ENCODE measurements around the gene EML6. TPM values are rescaled to one million over a fixed set of nuclear protein-coding genes. Genes with fewer than 3 reads are reported as not detected.

Gene EML6
- polyA plus RNA-seq, 1 donor (not counting 4 experiments of a cell fraction or from before 2014, with no cell fraction given), result 0.96 TPM

DNA sequence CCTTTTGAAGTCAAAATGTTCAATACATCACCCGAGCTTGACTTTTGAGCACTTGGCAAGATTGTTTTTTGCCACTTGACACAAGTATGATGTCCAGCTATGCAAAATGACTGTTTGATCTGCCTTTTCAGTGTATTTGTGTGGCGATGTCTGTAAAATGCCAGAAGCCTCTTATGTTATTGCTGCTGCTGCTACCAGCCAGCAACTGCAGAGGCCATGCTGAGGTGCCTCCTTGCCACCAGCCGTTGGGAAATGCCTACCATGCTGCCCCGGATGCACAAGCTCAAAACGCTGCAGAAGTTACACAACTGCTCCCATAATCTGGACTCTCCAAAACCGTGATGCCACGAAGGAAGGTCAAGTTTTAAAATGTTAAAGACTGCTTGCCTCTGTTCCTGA lies 246.5 kb downstream of the EML6 start:
- dilution Hi-C loops (cut with MboI; ENCODE audit: extremely low pct_ligation_motif_present, low sequenced_read_pairs), result no loop called here
- H3K9me3 ChIP-seq (ENCODE audit: control insufficient read depth, low read depth, low read length), result no peaks in the 10 kb centered on the region
- no peak overlapping the region for H3K4me3 ChIP-seq (ENCODE audit: control insufficient read depth in 2 of 3, extremely low read depth in 1 of 3, insufficient read depth in 2 of 3, low read depth in 1 of 3, low read length in 3 of 3)
- TF ChIP-seq, protein P1, sequence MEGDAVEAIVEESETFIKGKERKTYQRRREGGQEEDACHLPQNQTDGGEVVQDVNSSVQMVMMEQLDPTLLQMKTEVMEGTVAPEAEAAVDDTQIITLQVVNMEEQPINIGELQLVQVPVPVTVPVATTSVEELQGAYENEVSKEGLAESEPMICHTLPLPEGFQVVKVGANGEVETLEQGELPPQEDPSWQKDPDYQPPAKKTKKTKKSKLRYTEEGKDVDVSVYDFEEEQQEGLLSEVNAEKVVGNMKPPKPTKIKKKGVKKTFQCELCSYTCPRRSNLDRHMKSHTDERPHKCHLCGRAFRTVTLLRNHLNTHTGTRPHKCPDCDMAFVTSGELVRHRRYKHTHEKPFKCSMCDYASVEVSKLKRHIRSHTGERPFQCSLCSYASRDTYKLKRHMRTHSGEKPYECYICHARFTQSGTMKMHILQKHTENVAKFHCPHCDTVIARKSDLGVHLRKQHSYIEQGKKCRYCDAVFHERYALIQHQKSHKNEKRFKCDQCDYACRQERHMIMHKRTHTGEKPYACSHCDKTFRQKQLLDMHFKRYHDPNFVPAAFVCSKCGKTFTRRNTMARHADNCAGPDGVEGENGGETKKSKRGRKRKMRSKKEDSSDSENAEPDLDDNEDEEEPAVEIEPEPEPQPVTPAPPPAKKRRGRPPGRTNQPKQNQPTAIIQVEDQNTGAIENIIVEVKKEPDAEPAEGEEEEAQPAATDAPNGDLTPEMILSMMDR (optimal IDR thresholded peaks at IDR 0.05 in 1 of 3, IDR thresholded peaks at IDR 0.05 in 1 of 3, conservative IDR thresholded peaks at IDR 0.05 in 1 of 3; ENCODE audit: extremely low read depth in 1 of 3, insufficient read depth in 2 of 3, low read length in 3 of 3), result no peak
- TF ChIP-seq EZH2 (IDR thresholded peaks at IDR 0.05; ENCODE audit: low read length), result no peak
- H3K27me3 ChIP-seq (ENCODE audit: control insufficient read depth, extremely low read depth, insufficient read depth, low read length), result no peaks in the 10 kb centered on the region
- H4K20me1 ChIP-seq (ENCODE audit: control insufficient read depth, extremely low read depth, insufficient read depth, low read length), result no peaks in the 10 kb centered on the region
- no peaks in the 10 kb centered on the region for H3K9me1 ChIP-seq (ENCODE audit: control insufficient read depth, extremely low read depth, insufficient read depth, low read length)
- peaks cover 20% of the 10 kb centered on the region for H3K4me1 ChIP-seq (ENCODE audit: control insufficient read depth, extremely low read depth, insufficient read depth, low read length)
- peaks cover 14 to 21% of the 10 kb centered on the region in 2 experiments for H3K36me3 ChIP-seq (ENCODE audit: control insufficient read depth in 2 of 2, extremely low read depth in 1 of 2, insufficient read depth in 2 of 2, low read length in 2 of 2)
- DNase-seq (ENCODE audit: low read depth, low spot score) (no peak), FAIRE-seq (no peak)
- H3K27ac ChIP-seq (ENCODE audit: control insufficient read depth, insufficient read depth, low read length), result no peak overlapping the region
- peaks cover 20% of the 10 kb centered on the region for H3K79me2 ChIP-seq (ENCODE audit: control insufficient read depth, insufficient read depth, low read length)
- H3K4me2 ChIP-seq (ENCODE audit: control insufficient read depth, extremely low read depth, insufficient read depth, low read depth, low read length), result no peak overlapping the region
- no peak overlapping the region for H3K9ac ChIP-seq (ENCODE audit: control insufficient read depth, extremely low read depth, insufficient read depth, low read length)
- no peak overlapping the region for H2AFZ ChIP-seq (ENCODE audit: control insufficient read depth, low read length)

DNA sequence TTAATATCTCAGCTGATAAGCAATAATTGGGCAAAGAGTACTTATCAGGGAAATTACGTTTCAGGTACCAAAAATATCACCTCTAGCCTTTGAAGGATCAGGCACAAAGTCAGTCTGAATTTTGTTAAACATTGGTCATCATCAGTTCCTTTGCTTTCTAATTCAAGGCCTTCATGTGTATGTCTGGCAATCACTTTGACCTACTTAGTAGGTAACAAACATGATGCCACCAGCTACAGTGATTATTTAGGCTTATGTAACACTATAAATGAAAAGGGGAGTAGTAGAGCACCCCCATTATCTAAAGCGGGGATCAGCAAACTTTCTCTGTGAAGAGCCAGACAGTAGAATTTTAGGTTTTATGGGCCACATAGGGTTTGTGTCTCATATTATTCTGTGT lies 251.7 kb downstream of the EML6 start:
- no peaks in the 10 kb centered on the region for H3K9me3 ChIP-seq (ENCODE audit: control insufficient read depth, low read depth, low read length)
- DNase-seq (ENCODE audit: low read depth, low spot score) (no peak), FAIRE-seq (no peak)
- peaks cover 72% of the 10 kb centered on the region for H3K79me2 ChIP-seq (ENCODE audit: control insufficient read depth, insufficient read depth, low read length)
- no peak overlapping the region for H3K9ac ChIP-seq (ENCODE audit: control insufficient read depth, extremely low read depth, insufficient read depth, low read length)
- peaks cover 18 to 24% of the 10 kb centered on the region in 2 experiments for H3K36me3 ChIP-seq (ENCODE audit: control insufficient read depth in 2 of 2, extremely low read depth in 1 of 2, insufficient read depth in 2 of 2, low read length in 2 of 2)
- peaks cover 3% of the 10 kb centered on the region for H3K9me1 ChIP-seq (ENCODE audit: control insufficient read depth, extremely low read depth, insufficient read depth, low read length)
- no peak overlapping the region for H2AFZ ChIP-seq (ENCODE audit: control insufficient read depth, low read length)
- no peak overlapping the region for H3K4me2 ChIP-seq (ENCODE audit: control insufficient read depth, extremely low read depth, insufficient read depth, low read depth, low read length)
- no peak overlapping the region for H3K27ac ChIP-seq (ENCODE audit: control insufficient read depth, insufficient read depth, low read length)
- dilution Hi-C loops (cut with MboI; ENCODE audit: extremely low pct_ligation_motif_present, low sequenced_read_pairs), result no loop called here
- no peaks in the 10 kb centered on the region for H3K27me3 ChIP-seq (ENCODE audit: control insufficient read depth, extremely low read depth, insufficient read depth, low read length)
- H3K4me3 ChIP-seq (ENCODE audit: control insufficient read depth in 2 of 3, extremely low read depth in 1 of 3, insufficient read depth in 2 of 3, low read depth in 1 of 3, low read length in 3 of 3), result no peak overlapping the region
- no peak for TF ChIP-seq EZH2 (IDR thresholded peaks at IDR 0.05; ENCODE audit: low read length)
- TF ChIP-seq, protein P1 (optimal IDR thresholded peaks at IDR 0.05 in 1 of 3, IDR thresholded peaks at IDR 0.05 in 1 of 3, conservative IDR thresholded peaks at IDR 0.05 in 1 of 3; ENCODE audit: extremely low read depth in 1 of 3, insufficient read depth in 2 of 3, low read length in 3 of 3), result no peak
- peaks cover 11% of the 10 kb centered on the region for H3K4me1 ChIP-seq (ENCODE audit: control insufficient read depth, extremely low read depth, insufficient read depth, low read length)
- peaks cover 20% of the 10 kb centered on the region for H4K20me1 ChIP-seq (ENCODE audit: control insufficient read depth, extremely low read depth, insufficient read depth, low read length)

All from keratinocyte (primary cell).